Epithelial cell of proximal tubule (primary cell): ENCODE measurements around the gene ULK4. TPM values are rescaled to one million over a fixed set of nuclear protein-coding genes. Genes with fewer than 3 reads are reported as not detected.
"Not testable (repeated sequence)": the region's sequence is repeated elsewhere in the genome, so short reads cannot be mapped to it uniquely, and the experiment has no call there.

Experiments
- DNase-seq: peaks from one replicate; pipeline ENCODE4 v3.0.0-alpha.2; 2011; ENCODE audit warnings: low read depth
- H3K4me3 ChIP-seq: 2 replicates; pipeline ENCODE4 v1.5.1; 2011; ENCODE audit warnings: low read depth, mild to moderate bottlenecking, low read length
- total RNA-seq: library from RNA; depleted of rRNA; stranded (reverse); fragments of >200 nt; gene quantifications from 2 replicates; pipeline ENCODE4 v1.2.3, GENCODE V29; 2015
- TF ChIP-seq, protein P1 (sequence below): conservative IDR thresholded peaks from 2 replicates; pipeline ENCODE4 v1.5.1; 2012; ENCODE audit warnings: low read depth, mild to moderate bottlenecking, low read length

Gene ULK4
- total RNA-seq, 1 donor from 2014 or later = 2.2 TPM

DNA sequence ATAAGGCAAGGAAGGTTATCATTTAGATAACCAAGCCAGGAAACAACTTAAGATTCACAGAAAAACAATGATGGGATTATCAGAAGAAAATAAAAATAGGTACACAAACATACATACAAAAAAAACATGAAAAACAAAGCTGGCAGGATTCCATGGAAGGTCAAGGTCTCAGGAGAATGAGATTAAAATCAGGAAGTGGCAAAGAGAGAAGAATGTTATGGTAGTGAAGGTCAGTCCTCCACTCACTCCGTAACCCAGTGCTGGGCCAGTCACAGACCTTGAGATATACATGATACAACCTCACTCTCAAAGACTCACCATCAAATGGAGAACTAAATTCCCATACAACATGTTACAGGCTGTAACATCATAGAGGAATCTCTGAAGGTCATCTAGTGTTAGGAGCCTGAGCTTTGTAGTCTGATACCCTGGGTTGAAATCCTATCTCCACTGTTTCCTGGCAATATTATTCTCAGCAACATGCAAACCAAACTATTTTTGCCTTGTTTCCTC, 668.7 kb downstream of the ULK4 start:
- DNase-seq = no peak
- H3K4me3 ChIP-seq = no peak overlapping the region
- TF ChIP-seq, protein P1, sequence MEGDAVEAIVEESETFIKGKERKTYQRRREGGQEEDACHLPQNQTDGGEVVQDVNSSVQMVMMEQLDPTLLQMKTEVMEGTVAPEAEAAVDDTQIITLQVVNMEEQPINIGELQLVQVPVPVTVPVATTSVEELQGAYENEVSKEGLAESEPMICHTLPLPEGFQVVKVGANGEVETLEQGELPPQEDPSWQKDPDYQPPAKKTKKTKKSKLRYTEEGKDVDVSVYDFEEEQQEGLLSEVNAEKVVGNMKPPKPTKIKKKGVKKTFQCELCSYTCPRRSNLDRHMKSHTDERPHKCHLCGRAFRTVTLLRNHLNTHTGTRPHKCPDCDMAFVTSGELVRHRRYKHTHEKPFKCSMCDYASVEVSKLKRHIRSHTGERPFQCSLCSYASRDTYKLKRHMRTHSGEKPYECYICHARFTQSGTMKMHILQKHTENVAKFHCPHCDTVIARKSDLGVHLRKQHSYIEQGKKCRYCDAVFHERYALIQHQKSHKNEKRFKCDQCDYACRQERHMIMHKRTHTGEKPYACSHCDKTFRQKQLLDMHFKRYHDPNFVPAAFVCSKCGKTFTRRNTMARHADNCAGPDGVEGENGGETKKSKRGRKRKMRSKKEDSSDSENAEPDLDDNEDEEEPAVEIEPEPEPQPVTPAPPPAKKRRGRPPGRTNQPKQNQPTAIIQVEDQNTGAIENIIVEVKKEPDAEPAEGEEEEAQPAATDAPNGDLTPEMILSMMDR = no peak

DNA sequence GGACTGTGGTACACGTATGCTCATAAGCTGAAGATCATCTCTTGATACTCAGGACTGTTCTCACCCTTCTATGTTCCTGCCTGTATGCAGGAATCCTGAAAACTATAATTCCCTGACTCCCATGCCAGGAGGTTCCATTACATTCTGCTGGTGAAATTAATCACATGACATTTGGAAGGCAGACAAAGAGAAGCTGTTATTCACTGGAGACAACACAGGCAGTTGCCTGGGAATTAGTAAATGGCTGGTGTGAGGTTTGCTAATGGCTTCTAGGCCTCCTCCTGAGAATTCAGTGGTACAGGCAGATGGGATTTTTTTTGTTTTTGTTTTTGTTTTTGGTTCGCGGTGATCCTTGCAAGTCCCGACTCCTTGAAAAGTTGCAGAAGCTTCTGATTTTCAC, 671.2 kb downstream of the ULK4 start:
- H3K4me3 ChIP-seq = no peak overlapping the region
- TF ChIP-seq, protein P1 = no peak
- DNase-seq = no peak

DNA sequence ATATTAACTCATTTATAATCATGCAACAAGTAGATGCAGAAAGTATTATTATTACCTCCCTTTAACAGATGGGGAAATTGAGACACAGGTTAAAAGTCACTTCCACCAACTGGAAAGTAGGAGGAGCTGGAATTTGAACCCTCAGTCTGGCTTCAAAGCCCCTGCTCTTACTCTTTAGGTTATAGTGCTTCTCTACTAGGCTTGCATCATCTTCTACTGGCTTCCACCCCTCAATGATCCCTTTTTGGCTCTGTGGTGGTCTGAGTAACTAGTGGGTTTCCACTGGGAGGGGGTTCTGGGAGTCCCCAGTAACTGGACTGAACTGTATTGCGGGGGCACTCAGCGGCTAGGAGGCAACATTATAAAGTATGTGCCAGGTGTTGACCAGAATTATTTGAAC, 671.6 kb downstream of the ULK4 start:
- no peak overlapping the region for H3K4me3 ChIP-seq
- TF ChIP-seq, protein P1 = no peak
- no peak for DNase-seq

DNA sequence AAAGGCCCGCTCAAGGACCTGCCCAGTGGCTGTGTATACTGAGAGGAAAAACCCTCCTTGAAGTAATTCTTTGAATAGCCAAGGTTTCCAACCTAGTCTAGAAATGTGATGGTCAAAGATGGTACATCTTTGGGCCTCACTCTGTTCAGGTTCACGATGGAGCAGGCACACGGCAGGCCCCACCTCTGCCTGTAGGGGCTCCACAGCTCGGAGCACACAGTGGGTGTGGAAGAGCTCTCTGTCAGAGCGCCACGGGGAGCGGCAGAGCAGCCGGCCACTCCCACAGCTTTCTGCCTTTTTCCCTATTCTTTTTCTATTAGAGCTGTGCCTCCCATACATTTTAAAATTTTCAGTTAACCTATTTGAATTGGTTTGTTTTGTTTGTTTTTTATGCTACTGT, 673.1 kb downstream of the ULK4 start:
- DNase-seq = no peak
- no peak overlapping the region for H3K4me3 ChIP-seq
- TF ChIP-seq, protein P1 = no peak

DNA sequence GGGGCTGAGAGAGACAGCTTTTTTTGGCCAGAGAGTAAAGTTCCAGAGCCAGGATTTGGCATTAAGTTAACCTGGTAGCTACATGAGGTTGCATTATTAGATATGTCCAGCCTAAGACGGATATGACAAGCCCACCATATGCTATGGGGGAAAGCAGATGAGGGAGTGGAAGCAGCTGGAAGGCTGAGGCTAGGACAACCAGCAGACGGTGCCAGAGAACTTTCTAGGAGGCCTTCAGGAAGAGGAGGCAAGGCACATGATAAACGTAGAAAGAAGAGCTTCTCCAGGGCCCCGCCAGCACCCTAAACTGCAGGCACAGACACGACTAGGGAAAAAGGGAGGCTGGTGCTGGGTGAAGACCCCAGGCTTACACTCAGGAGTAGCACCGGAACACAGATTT, 675.6 kb downstream of the ULK4 start:
- H3K4me3 ChIP-seq = no peak overlapping the region
- no peak for DNase-seq
- TF ChIP-seq, protein P1 = no peak

DNA sequence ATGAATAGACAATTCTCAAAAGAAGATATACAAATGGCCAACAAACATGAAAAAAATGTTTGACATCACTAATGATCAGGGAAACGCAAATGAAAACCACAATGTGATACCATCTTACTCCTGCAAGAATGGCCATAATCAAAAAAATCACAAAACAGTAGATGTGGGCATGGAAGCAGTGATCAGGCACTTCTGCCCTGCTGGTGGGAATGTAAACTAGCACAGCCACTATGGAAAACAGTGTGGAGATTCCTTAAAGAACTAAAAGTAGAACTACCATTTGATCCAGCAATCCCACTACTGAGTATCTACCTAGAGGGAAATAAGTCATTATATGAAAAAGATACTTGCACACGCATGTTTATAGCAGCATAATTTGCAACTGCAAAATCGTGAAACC, 677.0 kb downstream of the ULK4 start:
- DNase-seq, H3K4me3 ChIP-seq: not testable (repeated sequence)

DNA sequence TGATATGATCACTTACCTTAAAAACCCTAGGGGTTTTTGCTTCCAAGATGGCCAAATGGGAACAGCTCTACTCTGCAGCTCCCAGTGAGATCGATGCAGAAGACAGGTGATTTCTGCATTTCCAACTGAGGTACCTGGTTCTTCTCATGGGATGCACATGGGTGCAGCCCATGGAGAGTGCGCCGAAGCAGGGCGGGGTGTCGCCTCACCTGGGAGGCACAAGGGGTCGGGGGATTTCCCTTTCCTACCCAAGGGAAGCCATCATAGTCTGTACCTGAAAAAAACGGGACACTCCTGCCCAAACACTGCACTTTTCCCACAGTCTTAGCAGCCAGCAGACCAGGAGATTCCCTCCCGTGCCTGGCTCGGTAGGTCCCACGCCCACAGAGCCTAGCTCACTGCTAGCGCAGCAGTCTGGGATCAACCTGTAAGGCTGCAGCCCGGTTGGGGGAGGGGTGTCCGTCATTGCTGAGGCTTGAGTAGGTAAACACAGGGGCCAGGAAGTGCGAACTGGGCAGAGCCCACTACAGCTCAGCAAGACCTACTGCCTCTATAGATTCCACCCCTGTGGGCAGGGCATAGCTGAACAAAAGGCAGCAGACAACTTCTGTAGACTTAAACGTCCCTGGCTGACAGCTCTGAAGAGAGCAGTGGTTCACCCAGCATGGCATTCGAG, 684.0 kb downstream of the ULK4 start:
- TF ChIP-seq, protein P1 = no peak
- DNase-seq = no peak
- H3K4me3 ChIP-seq = no peak overlapping the region
